ENCODE results near the gene C8B. TPM values are rescaled to one million over a fixed set of nuclear protein-coding genes. Genes with fewer than 3 reads are reported as not detected.

Gene C8B
- total RNA-seq, 2 donors from 2014 or later = not detected

DNA sequence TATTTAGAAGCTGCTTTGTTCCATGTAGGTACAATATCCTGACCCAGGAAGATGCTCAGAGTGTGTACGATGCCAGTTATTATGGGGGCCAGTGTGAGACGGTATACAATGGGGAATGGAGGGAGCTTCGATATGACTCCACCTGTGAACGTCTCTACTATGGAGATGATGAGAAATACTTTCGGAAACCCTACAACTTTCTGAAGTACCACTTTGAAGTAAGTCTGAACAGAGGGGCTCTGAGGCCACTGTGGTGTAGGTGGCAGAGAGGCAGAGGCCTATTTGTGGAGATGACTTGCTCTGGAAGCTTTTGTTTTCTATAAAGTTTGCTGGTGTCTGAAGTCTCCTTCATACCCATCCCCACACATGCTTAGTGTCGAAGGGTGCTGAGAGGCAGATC is 84.4 kb downstream of the C8B start:
- Histone ChIP-seq H3K27me3 (replicated peaks; ENCODE audit: insufficient read depth) (no peaks in the 10 kb centered on the region), H3K9me3 (no peaks in the 10 kb centered on the region), H3K4me3 (no peak overlapping the region), H3K4me1 (ENCODE audit: control insufficient read depth in 1 of 2, low read depth in 2 of 2) (no peaks in the 10 kb centered on the region), H3K27ac (no peak overlapping the region), H3K36me3 (no peaks in the 10 kb centered on the region)
- no peak for ATAC-seq (ENCODE audit: insufficient number of reproducible peaks, low FRiP score, low read depth)
- no peak for DNase-seq (ENCODE audit: low spot score)
- TF ChIP-seq, protein P1, sequence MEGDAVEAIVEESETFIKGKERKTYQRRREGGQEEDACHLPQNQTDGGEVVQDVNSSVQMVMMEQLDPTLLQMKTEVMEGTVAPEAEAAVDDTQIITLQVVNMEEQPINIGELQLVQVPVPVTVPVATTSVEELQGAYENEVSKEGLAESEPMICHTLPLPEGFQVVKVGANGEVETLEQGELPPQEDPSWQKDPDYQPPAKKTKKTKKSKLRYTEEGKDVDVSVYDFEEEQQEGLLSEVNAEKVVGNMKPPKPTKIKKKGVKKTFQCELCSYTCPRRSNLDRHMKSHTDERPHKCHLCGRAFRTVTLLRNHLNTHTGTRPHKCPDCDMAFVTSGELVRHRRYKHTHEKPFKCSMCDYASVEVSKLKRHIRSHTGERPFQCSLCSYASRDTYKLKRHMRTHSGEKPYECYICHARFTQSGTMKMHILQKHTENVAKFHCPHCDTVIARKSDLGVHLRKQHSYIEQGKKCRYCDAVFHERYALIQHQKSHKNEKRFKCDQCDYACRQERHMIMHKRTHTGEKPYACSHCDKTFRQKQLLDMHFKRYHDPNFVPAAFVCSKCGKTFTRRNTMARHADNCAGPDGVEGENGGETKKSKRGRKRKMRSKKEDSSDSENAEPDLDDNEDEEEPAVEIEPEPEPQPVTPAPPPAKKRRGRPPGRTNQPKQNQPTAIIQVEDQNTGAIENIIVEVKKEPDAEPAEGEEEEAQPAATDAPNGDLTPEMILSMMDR (IDR thresholded peaks at IDR 0.05) = no peak

DNA sequence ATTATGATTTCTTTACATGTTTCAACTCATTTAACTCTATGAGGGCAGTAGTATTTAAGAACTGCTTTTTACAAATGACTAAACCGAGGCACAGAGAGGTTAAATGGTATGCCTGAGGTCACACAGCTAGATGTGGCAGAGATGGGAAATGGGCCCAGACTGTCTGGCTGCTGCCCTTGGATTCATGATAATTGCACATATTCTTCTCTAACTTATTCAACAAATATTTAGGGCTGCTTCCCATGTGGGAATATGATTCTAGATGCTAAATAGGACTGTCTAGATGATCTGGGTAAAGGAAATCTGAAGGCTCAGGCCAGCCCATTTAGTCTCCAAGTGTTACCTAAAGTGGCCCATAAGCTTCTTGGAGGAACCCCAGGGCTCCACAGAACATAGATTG is 85.0 kb downstream of the C8B start:
- DNase-seq (ENCODE audit: low spot score) (no peak), ATAC-seq (ENCODE audit: insufficient number of reproducible peaks, low FRiP score, low read depth) (no peak)
- H3K4me1 ChIP-seq (ENCODE audit: control insufficient read depth in 1 of 2, low read depth in 2 of 2) = no peaks in the 10 kb centered on the region
- no peak overlapping the region for H3K27ac ChIP-seq
- no peaks in the 10 kb centered on the region for H3K27me3 ChIP-seq (replicated peaks; ENCODE audit: insufficient read depth)
- TF ChIP-seq, protein P1 (IDR thresholded peaks at IDR 0.05) = no peak
- H3K4me3 ChIP-seq = no peak overlapping the region
- H3K36me3 ChIP-seq = no peaks in the 10 kb centered on the region
- no peaks in the 10 kb centered on the region for H3K9me3 ChIP-seq

Other genes with a start within 250 kb of the C8B start
- not detected for gene FYB2, start 146.6 kb downstream of the C8B start, total RNA-seq
- not detected for gene C8A, start 111.2 kb downstream of the C8B start, total RNA-seq